GM12873 (cell line): ENCODE measurements around the gene RPS6KA5.

Source experiments
- CTCF ChIP-seq: IDR thresholded peaks from 2 replicates; pipeline ENCODE4 v1.5.1; 2012; ENCODE audit warnings: low read depth, mild to moderate bottlenecking, moderate library complexity, low read length, control low read depth; ENCODE audit not compliant: insufficient read depth; ENCODE audit errors: missing control alignments

Gene RPS6KA5

GRCh38 chr14:91035855-91036254 lies 24.6 kb downstream of the RPS6KA5 start:
- no peak for TF ChIP-seq CTCF

- TF ChIP-seq CTCF = no peak
Observed at GRCh38 chr14:91032248-91032647, 28.2 kb downstream of the RPS6KA5 start.

- TF ChIP-seq CTCF = no peak
Observed at GRCh38 chr14:91031666-91032065, 28.8 kb downstream of the RPS6KA5 start.

GRCh38 chr14:91029456-91030217 lies 30.8 kb downstream of the RPS6KA5 start:
- TF ChIP-seq CTCF = no peak

- TF ChIP-seq CTCF = no peak
Observed at GRCh38 chr14:91027561-91027960, 32.9 kb downstream of the RPS6KA5 start.

GRCh38 chr14:91021991-91022621 lies 38.3 kb downstream of the RPS6KA5 start:
- TF ChIP-seq CTCF = no peak

DNA sequence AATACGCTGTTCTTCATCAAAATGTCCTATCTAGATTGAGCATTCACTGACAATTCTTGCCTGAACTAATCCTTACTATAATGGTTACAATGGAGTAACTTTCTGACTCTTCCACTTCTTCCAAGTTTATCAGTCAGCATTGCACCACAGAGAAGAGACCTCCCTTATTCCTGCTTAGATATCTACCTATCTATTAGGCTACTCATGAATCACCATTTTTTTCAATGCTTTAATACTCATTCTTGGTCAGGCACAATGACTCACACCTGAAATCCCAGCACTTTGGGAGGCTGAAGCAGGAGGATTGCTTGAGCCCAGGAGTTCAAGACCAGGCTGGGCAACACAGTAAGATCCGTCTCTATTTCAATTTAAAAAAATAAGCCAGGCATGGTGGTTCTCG lies 39.3 kb downstream of the RPS6KA5 start:
- TF ChIP-seq CTCF = no peak
